IPS-11a (cell line): ENCODE measurements around the gene CENPE.

Experiments used
- H3K4me3 ChIP-seq: one replicate; pipeline ENCODE4 v1.5.1; 2013; ENCODE audit warnings: low read depth, low read length, control low read depth

Gene CENPE

GRCh38 chr4:103075894-103076746, 122.0 kb downstream of the CENPE start:
- H3K4me3 ChIP-seq = peak overlapping the region; percentile 69

DNA sequence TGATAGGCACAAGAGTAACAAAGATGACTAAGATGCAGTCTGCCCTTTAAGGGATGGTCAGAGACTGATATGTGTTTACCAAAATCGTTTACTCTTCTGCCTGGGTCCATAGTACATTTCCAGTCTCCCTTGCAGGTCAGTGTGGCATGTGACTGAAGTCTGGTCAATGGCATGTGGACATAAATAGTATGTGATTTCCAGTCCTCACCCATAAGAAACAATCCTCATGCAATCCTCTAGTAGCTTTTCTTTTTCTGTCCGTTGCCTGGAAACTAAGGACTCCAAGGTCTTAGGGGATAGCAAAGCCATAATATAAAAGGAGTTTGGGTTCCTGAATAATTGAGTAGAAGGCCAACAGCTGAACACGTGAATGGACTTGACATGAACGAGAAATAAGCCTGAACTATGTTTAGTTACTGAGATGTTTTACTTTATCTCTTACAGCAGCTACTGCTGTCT, 122.7 kb downstream of the CENPE start:
- H3K4me3 ChIP-seq = peak overlapping the region; percentile 69

DNA sequence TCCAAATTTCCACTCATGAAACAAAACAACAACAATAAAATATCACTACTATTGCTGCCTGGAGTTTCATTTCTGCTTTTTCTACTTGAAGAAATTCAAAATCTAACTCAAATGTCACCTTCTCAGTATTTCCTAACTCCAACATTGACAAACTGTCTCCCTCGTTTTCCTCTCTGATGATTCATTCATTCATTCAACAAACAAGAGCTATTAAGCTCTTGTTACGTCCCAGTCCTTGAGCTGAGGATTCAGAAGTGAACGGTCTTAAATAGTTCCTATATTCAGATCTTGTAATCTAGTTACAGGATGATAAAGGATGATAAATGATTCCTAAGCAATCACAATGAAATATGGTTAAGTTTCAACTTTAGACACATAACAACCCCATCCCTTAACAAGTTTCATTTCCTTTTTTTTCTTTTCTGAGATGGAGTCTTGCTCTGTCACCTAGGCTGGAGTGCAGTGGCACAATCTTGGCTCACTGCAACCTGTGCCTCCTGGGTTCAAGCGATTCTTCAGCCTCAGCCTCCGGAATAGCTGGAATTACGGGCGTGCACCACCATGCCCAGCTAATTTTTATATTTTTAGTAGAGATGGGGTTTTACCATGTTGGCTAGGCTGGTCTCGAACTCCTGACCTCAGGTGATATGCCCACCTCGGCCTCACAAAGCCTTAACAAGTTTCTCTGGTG, 123.3 kb downstream of the CENPE start:
- no peak overlapping the region for H3K4me3 ChIP-seq

DNA sequence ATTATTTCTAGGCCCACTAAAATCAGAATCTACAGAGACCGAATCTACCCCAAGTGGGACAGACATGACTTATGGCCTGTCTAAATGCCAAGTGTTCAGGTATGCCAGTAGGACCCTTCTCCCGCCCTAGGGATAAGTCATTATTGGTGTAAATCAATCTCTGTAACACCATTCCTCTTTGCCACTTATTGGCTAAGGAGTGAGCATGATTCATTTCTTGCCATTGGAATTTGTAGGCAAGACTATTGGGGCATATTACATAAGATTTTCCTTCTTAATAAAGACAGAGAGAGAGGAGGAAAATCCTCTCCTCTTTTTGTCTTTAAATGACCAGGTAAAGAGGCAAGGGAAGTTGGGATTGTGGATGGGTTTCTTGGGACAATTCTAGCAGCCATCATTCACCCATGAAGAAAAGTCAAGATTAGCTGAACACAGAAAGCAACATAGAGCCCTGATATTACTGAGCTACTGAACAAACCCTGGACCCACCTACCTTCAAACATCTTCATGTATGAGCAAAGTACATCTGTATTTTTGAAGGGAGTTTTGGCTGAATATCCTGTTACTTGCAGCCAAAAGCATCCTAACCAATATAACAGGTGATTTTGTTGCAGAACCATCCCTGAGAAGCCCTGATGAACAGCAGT, 124.2 kb downstream of the CENPE start:
- no peak overlapping the region for H3K4me3 ChIP-seq

GRCh38 chr4:103067841-103068547, 130.1 kb downstream of the CENPE start:
- H3K4me3 ChIP-seq = no peak overlapping the region

- no peak overlapping the region for H3K4me3 ChIP-seq
Observed at GRCh38 chr4:103060453-103061148, 137.5 kb downstream of the CENPE start.
